LNCaP clone FGC (cell line): Measurements from ENCODE around the gene TMPRSS6.
"Not testable (repeated sequence)": the region's sequence is repeated elsewhere in the genome, so short reads cannot be mapped to it uniquely, and the experiment has no call there.

Experiments
- DNase-seq: peaks from one replicate; pipeline ENCODE4 v3.0.0-alpha.2; 2011; ENCODE audit warnings: low read depth
- H3K4me3 ChIP-seq: 2 replicates; pipeline ENCODE4 v1.5.1; 2011; ENCODE audit warnings: mild to moderate bottlenecking, low read depth, low read length, control low read depth
- TF ChIP-seq, protein P1 (sequence below): IDR thresholded peaks from 2 replicates; pipeline ENCODE4 v1.5.1; 2012; ENCODE audit warnings: mild to moderate bottlenecking; ENCODE audit not compliant: control insufficient read depth, insufficient read depth; ENCODE audit errors: extremely low read depth

Gene TMPRSS6

DNA sequence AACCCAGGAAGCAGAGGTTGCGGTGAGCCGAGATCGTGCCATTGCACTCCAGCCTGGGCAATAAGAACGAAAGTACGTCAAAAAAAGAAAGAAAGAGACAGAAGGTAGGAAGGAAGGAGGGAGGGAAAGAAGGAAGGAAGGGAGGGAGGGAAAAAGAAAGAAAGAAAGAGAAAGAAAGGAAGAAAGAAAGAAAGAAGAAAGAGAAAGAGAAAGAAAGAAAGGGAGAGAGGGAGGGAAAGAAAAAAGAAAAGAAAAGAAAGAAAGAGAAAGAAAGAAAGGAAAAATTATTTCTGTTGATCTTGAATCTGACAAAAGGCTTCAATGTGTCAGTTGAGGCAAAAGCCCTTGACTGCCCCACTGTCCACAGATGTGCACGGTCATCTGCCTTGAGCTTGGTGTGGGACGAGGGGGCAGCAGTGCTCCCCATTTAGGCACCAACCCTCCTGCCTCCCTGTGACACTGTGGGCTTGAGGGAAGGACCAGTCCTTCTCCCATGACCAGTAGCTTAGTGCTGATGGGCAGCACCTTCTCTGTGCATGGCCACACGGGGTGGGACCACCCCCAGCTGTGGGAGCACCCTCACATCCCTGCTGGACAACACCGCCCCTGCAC lies 33.6 kb downstream of the TMPRSS6 start:
- H3K4me3 ChIP-seq = no peak overlapping the region
- no peak for DNase-seq
- TF ChIP-seq, protein P1, sequence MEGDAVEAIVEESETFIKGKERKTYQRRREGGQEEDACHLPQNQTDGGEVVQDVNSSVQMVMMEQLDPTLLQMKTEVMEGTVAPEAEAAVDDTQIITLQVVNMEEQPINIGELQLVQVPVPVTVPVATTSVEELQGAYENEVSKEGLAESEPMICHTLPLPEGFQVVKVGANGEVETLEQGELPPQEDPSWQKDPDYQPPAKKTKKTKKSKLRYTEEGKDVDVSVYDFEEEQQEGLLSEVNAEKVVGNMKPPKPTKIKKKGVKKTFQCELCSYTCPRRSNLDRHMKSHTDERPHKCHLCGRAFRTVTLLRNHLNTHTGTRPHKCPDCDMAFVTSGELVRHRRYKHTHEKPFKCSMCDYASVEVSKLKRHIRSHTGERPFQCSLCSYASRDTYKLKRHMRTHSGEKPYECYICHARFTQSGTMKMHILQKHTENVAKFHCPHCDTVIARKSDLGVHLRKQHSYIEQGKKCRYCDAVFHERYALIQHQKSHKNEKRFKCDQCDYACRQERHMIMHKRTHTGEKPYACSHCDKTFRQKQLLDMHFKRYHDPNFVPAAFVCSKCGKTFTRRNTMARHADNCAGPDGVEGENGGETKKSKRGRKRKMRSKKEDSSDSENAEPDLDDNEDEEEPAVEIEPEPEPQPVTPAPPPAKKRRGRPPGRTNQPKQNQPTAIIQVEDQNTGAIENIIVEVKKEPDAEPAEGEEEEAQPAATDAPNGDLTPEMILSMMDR = no peak

DNA sequence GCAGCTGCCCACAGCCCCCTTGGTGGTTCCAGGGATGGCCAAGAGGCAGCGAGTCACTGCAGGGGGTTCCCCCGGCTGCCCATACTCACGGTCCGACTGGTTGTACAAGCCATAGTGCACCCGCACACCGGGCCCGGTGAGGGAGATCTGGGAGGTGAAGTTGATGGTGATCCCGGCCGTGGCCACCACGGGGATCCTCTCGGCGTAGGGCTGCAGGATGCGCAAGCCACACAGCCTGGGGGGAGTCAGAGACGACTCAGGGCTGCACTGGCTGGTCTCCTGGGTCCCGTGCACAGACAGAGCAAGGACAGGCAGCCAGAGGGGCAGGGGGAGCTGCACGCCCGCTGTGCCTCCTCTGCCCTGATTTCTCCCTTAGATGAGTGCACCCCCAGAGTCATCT lies 34.5 kb downstream of the TMPRSS6 start:
- H3K4me3 ChIP-seq = no peak overlapping the region
- DNase-seq = no peak
- TF ChIP-seq, protein P1 = no peak

DNA sequence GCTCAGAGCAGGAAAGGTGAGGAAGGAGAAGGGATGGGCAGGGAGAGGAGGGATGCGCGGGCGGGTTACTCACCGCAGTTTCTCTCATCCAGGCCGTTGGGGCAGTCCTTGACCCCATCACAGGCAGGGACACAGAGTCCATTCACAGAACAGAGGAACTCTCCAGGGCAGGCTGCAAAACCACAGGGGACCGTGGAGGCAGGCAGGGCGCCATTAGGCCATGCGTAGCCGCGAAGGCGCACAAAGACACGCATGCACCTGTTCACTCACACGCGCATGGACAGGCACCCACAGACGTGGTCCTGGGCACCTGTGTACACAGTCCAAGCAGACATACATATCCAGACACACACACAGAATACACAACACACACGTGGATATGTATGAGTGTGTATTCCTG lies 35.0 kb downstream of the TMPRSS6 start:
- no peak overlapping the region for H3K4me3 ChIP-seq
- TF ChIP-seq, protein P1 = no peak
- no peak for DNase-seq

DNA sequence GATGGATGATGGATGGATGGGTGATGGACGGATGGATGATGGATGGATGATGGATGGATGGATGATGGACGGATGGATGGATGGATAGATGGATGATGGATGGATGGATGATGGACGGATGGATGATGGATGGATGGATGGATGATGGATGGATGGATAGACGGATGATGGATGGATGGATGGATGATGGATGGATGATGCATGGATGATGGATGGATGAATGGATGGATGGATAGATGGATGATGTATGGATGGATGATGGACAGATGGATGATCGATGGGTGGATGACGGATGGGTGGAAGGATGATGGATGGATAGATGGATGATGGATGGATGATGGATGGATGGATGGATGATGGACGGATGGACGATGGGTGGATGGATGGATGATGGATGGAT lies 36.8 kb downstream of the TMPRSS6 start:
- DNase-seq = no peak
- no peak overlapping the region for H3K4me3 ChIP-seq
- TF ChIP-seq, protein P1 = no peak

DNA sequence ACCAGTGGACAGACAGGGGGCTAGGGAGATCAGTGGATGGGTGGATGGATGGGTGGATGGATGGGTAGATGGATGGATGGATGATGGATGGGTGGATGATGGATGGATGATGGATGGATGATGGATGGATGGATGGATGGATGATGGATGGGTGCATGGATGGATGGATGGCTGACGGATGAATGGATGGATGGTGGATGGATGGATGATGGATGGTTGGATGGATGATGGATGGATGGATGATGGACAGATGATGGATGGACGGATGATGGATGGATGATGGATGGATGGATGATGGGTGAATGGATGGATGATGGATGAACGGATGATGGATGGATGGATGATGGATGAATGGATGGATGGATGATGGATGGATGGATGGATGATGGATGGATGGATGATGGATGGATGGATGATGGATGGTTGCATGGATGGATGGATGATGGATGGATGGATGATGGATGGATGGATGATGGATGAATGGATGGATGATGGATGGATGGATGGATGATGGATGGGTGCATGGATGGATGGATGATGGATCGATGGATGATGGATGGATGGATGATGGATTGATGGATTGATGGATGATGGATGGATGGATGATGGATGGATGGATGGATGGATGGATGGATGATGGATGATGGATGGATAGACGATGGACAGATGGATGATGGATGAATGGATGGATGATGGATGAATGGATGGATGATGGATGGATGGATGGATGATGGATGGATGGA lies 37.5 kb downstream of the TMPRSS6 start:
- not testable (repeated sequence) for DNase-seq, H3K4me3 ChIP-seq

DNA sequence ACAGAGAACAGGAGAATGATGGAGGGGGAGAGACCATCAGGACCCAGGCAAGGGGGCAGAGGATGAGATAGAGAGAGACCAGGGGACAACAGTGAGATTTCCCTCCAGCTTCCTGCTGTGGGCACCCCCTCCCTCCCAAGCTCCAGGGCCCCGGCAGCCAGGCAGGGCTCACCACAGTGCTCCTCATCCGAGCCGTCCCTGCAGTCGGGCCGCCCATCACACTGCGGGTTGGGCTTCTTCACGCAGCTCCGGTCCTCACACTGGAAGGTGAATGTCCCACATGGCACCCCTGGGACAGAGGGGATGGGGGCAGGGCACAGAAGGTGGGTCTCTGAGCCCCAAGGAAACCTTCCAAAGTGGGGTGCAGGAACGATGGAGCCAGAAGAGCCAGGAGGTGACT lies 38.8 kb downstream of the TMPRSS6 start:
- TF ChIP-seq, protein P1 = no peak
- no peak for DNase-seq
- no peak overlapping the region for H3K4me3 ChIP-seq

DNA sequence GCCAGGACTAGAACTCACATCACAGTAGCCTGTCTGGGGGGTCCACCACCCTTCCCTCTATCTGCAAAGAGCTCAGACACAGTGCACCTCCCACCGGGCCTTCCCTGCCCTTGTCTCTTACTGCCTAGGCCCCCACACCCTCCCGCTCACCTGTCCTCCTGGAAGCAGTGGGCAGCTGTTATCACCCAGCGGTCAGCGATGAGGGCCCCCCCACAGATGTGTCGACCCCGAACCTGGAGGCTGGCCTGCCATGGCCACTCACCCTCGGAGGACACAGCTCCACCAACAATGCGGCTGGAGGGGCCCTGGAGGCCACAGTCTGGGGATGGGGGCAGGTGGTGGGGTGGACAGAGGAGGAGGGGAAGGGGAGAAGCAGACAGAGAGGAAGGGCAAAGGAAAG lies 39.2 kb downstream of the TMPRSS6 start:
- H3K4me3 ChIP-seq = no peak overlapping the region
- no peak for DNase-seq
- TF ChIP-seq, protein P1 = no peak
